Esophagus (tissue), 2 donors: ENCODE data around the gene CDK5RAP2. TPM values are rescaled to one million over a fixed set of nuclear protein-coding genes. Genes with fewer than 3 reads are reported as not detected.
A peak's percentile ranks its signal among the peaks of the same experiment; 100 is the strongest.

Experiments used
- H3K27ac ChIP-seq, 2 donors: one replicate each; pipeline ENCODE4 v1.5.1; 2013; ENCODE audit warnings: low read depth in 2 of 2, mild to moderate bottlenecking in 2 of 2, inconsistent platforms in 1 of 2, low read length in 1 of 2, moderate library complexity in 1 of 2
- H3K27me3 ChIP-seq, 2 donors: one replicate each; pipeline ENCODE4 v1.6.1; 2013; ENCODE audit warnings: low read length in 2 of 2, control low read depth in 1 of 2, mild to moderate bottlenecking in 1 of 2; ENCODE audit not compliant: insufficient read depth in 2 of 2, control insufficient read depth in 1 of 2
- H3K36me3 ChIP-seq, 2 donors: one replicate each; pipeline ENCODE4 v1.6.1; 2013; ENCODE audit warnings: low read length in 1 of 2; ENCODE audit not compliant: control insufficient read depth in 2 of 2, insufficient read depth in 2 of 2
- H3K4me1 ChIP-seq, 2 donors: one replicate each; pipeline ENCODE4 v1.6.1; 2013; ENCODE audit warnings: low read length in 1 of 2; ENCODE audit not compliant: control insufficient read depth in 2 of 2, insufficient read depth in 2 of 2
- H3K4me3 ChIP-seq, 2 donors: one replicate each; pipeline ENCODE4 v1.5.1; 2013; ENCODE audit warnings: low read length in 2 of 2, mild to moderate bottlenecking in 2 of 2, low read depth in 1 of 2, moderate library complexity in 1 of 2
- H3K9me3 ChIP-seq, 2 donors: one replicate each; pipeline ENCODE4 v1.6.1; 2013; ENCODE audit warnings: mild to moderate bottlenecking in 2 of 2, low read depth in 1 of 2, low read length in 1 of 2, moderate library complexity in 1 of 2; ENCODE audit not compliant: control insufficient read depth in 2 of 2, insufficient read depth in 1 of 2
- WGBS, 2 donors: extraction: QIAGEN DNeasy Blood & Tissue Kit; methylation state at CpG; one replicate each; pipeline ENCODE4 v1.1.7; 2013; 5-methylcytosine and 5-hydroxymethylcytosine counted together
- polyA plus RNA-seq, 2 donors: library from polyadenylated mRNA; stranded (reverse); fragments of 200-250 nt; gene quantifications; one replicate each; pipeline ENCODE4 v1.2.3, GENCODE V29; 2013
- donor health status: healthy with polysubstance abuse.
- donor health status: Bipolar disorder and iron deficiency.

CDK5RAP2 gene
- polyA plus RNA-seq, 2 donors = 18.6 to 20.4 TPM

GRCh38 chr9:120593250-120593954 is 13.4 kb upstream of the CDK5RAP2 start:
- no peaks in the 10 kb centered on the region for H3K36me3 ChIP-seq
- 87 to 91% methylated on average over 5 of the region's 5 CpGs for WGBS, 2 donors
- no peaks in the 10 kb centered on the region for H3K4me1 ChIP-seq
- H3K27me3 ChIP-seq = no peaks in the 10 kb centered on the region
- H3K4me3 ChIP-seq = no peak overlapping the region
- no peak overlapping the region for H3K27ac ChIP-seq
- H3K9me3 ChIP-seq = peaks cover 0 to 2% of the 10 kb centered on the region in 2 donors

DNA sequence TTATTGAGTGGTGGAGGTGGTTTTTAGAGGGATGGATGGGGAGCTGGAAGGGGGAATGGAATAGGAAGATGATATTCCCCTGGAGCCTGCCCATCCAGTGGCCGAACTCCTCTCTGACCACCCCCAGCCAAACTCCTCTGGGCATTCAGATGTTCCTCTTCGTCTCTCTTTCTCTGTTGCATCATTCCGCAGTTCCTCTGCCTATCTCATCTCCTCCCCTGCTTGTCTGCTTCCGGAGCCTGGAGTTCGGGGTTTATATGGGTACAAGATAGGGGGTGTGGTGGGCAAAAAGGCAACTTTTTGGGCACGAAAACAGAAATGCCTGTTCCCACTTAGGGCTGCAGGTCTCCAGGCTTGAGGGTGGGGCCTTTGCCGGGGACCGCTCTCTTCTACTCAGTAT is 12.2 kb upstream of the CDK5RAP2 start:
- WGBS, 2 donors = 92 to 93% methylated on average over 8 of the region's 8 CpGs
- Histone ChIP-seq H3K36me3 (no peaks in the 10 kb centered on the region), H3K9me3 (peaks cover 0 to 2% of the 10 kb centered on the region in 2 donors), H3K27ac (no peak overlapping the region), H3K4me3 (no peak overlapping the region), H3K4me1 (no peaks in the 10 kb centered on the region), H3K27me3 (no peaks in the 10 kb centered on the region)

DNA sequence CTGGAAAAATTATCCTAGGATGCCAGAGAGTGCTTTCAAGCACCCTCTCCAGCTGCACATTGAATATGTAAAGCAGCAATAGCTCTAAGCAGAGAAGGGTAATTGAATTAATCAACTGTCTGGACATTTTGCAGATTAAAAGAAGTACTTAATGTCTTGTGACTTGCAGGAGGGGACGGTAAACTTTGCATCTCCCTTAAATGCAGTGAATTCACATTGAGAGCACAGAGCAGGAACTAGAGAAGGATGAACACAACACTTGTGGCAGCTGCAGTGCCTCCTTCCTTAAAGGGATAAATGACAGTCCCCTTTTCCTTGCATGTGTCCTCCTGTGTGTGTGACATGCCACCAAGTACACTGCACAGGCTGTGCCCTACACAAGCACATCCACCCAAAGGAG is 7.4 kb upstream of the CDK5RAP2 start:
- Histone ChIP-seq H3K4me1 (no peaks in the 10 kb centered on the region), H3K4me3 (no peak overlapping the region), H3K36me3 (no peaks in the 10 kb centered on the region), H3K27ac (no peak overlapping the region), H3K9me3 (peaks cover 0 to 2% of the 10 kb centered on the region in 2 donors), H3K27me3 (no peaks in the 10 kb centered on the region)
- 41 to 47% methylated on average over 1 of the region's 1 CpG for WGBS, 2 donors

DNA sequence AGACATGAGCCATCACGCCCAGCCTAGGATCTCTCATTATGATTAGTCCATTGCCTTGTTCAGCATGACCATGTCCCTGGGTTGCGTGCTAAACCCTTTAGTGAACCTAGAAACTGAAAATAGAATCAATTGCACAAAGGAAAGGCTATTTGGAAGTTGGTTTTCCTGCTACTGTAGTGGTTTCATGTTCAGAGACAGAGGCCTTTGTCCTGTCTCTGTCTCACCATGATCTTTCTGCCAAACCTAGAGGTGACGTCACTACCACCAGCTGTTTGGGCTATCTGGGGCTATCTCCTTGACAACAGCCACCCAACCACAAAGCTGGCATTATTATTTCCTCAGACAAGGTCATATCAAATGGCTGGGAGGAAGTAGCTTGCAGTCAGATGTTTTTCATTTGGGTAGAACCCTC is 4.0 kb upstream of the CDK5RAP2 start:
- no peak overlapping the region for H3K4me3 ChIP-seq
- H3K9me3 ChIP-seq = no peaks in the 10 kb centered on the region
- H3K4me1 ChIP-seq = peaks cover 0 to 4% of the 10 kb centered on the region in 2 donors
- no peaks in the 10 kb centered on the region for H3K27me3 ChIP-seq
- no peak overlapping the region for H3K27ac ChIP-seq
- H3K36me3 ChIP-seq = no peaks in the 10 kb centered on the region
- 62 to 70% methylated on average over 3 of the region's 3 CpGs for WGBS, 2 donors

GRCh38 chr9:120579139-120580050 is 572 bp downstream of the CDK5RAP2 start:
- Histone ChIP-seq H3K36me3 (no peaks in the 10 kb centered on the region), H3K27me3 (no peaks in the 10 kb centered on the region), H3K9me3 (no peaks in the 10 kb centered on the region), H3K4me1 (peaks cover 0 to 9% of the 10 kb centered on the region in 2 donors), H3K27ac (peak overlapping the region; percentile 66 to 79), H3K4me3 (peak overlapping the region; percentile 72 to 77)
- 6% methylated on average over 31 of the region's 31 CpGs for WGBS, 2 donors

DNA sequence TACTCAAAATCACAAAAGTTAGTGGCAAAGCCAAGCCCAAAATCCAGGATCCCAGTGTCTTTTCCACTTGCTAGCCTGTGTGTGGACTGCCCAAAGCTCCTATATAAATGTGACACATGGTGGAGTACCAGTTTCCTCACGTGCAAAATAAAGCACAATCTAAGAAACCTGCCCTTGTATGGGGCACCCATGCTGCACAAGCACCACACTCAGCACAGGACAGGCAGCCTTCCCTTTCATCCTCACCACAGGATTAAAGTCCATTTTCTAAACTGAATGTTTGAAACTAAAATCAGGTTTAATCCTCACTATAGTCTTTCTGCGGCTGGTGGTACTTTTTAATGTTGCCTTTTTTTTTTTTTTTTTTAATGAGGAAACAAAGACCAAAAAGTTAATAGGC is 5.5 kb downstream of the CDK5RAP2 start:
- peaks cover 0 to 7% of the 10 kb centered on the region in 2 donors for H3K4me1 ChIP-seq

GRCh38 chr9:120572472-120572871 is 7.5 kb downstream of the CDK5RAP2 start:
- H3K4me1 ChIP-seq = no peaks in the 10 kb centered on the region
- peaks cover 11 to 19% of the 10 kb centered on the region in 2 donors for H3K36me3 ChIP-seq
- WGBS, 2 donors = 97 to 99% methylated on average over 1 of the region's 1 CpG
- H3K9me3 ChIP-seq = no peaks in the 10 kb centered on the region
- H3K27me3 ChIP-seq = no peaks in the 10 kb centered on the region
- H3K4me3 ChIP-seq = no peak overlapping the region
- H3K27ac ChIP-seq = no peak overlapping the region

More for the DNA sequence above, 5.5 kb downstream of the CDK5RAP2 start:
- no peaks in the 10 kb centered on the region for H3K9me3 ChIP-seq
- H3K4me3 ChIP-seq = no peak overlapping the region
- H3K27me3 ChIP-seq = no peaks in the 10 kb centered on the region
- H3K36me3 ChIP-seq = peaks cover 8 to 13% of the 10 kb centered on the region in 2 donors
- WGBS, 2 donors = 63 to 68% methylated on average over 2 of the region's 2 CpGs
- no peak overlapping the region for H3K27ac ChIP-seq

GRCh38 chr9:120571443-120572257 is 8.3 kb downstream of the CDK5RAP2 start:
- Histone ChIP-seq H3K4me1 (no peaks in the 10 kb centered on the region), H3K4me3 (no peak overlapping the region), H3K9me3 (no peaks in the 10 kb centered on the region), H3K27ac (no peak overlapping the region), H3K36me3 (peaks cover 11 to 19% of the 10 kb centered on the region in 2 donors), H3K27me3 (no peaks in the 10 kb centered on the region)
- WGBS, 2 donors = 51 to 56% methylated on average over 11 of the region's 11 CpGs

GRCh38 chr9:120570296-120570695 is 9.7 kb downstream of the CDK5RAP2 start:
- Histone ChIP-seq H3K4me3 (no peak overlapping the region), H3K9me3 (no peaks in the 10 kb centered on the region), H3K36me3 (peaks cover 11 to 19% of the 10 kb centered on the region in 2 donors), H3K27ac (no peak overlapping the region), H3K27me3 (no peaks in the 10 kb centered on the region), H3K4me1 (no peaks in the 10 kb centered on the region)
- 95 to 98% methylated on average over 5 of the region's 5 CpGs for WGBS, 2 donors
